ENCODE data around the gene RFC4.

Gene RFC4

GRCh38 chr3:186742618-186743380 lies 63.5 kb downstream of the RFC4 start:
- H3K27ac ChIP-seq (ENCODE audit: low read depth, low read length): no peak overlapping the region
- H3K36me3 ChIP-seq (ENCODE audit: insufficient read depth, low read length): no peaks in the 10 kb centered on the region
- H3K4me1 ChIP-seq (ENCODE audit: control insufficient read depth, insufficient read depth, low read length, unreplicated experiment): peaks cover 7% of the 10 kb centered on the region
- H2AFZ ChIP-seq (ENCODE audit: low read length, unreplicated experiment): no peak overlapping the region
- H3K27me3 ChIP-seq (ENCODE audit: insufficient read depth, low read length): peaks cover 6% of the 10 kb centered on the region
- no peaks in the 10 kb centered on the region for H3K79me2 ChIP-seq (ENCODE audit: control insufficient read depth, insufficient read depth, low read length, unreplicated experiment)
- H3K4me3 ChIP-seq (ENCODE audit: low read depth, low read length): no peak overlapping the region
